Body of pancreas (tissue), 4 donors: ENCODE results near the gene L1CAM.

ENCODE experiments used
- POLR2A ChIP-seq, 3 donors: fragments of 450-650 bp; IDR thresholded peaks; one replicate each; pipeline ENCODE4 v1.6.1; 2016; ENCODE audit warnings: antibody characterized with exemption in 3 of 3, mild to moderate bottlenecking in 2 of 3
- TF ChIP-seq, protein P1 (sequence below), 7 experiments: fragments of 450-650 bp in 4 of 7; fragments of 200-600 bp in 3 of 7; sonication (generic) in 3 of 7; IDR thresholded peaks; one replicate each; pipeline ENCODE4 v1.5.1; 2016 to 2019; ENCODE audit warnings: antibody characterized with exemption in 7 of 7

DNA sequence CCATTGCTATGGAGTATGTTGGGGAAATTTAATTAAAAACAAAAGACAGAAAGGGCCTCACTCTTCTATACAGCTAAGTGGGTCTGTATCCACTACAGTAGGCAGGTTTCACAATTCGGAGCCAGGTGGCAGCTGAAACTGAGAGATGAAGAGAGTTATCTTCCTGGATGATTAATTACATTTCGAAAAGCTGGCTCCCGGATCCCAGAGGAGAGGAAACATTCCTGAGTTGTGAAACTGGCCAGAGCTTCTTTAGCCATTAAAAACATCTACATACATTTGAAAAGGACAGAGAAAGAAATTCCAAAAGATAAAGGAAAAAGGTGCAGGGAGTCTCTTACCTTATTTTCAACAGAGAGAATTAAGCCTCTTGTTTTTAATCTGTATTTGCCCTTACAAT, 40.1 kb downstream of the L1CAM start:
- TF ChIP-seq, protein P1, sequence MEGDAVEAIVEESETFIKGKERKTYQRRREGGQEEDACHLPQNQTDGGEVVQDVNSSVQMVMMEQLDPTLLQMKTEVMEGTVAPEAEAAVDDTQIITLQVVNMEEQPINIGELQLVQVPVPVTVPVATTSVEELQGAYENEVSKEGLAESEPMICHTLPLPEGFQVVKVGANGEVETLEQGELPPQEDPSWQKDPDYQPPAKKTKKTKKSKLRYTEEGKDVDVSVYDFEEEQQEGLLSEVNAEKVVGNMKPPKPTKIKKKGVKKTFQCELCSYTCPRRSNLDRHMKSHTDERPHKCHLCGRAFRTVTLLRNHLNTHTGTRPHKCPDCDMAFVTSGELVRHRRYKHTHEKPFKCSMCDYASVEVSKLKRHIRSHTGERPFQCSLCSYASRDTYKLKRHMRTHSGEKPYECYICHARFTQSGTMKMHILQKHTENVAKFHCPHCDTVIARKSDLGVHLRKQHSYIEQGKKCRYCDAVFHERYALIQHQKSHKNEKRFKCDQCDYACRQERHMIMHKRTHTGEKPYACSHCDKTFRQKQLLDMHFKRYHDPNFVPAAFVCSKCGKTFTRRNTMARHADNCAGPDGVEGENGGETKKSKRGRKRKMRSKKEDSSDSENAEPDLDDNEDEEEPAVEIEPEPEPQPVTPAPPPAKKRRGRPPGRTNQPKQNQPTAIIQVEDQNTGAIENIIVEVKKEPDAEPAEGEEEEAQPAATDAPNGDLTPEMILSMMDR (IDR thresholded peaks at IDR 0.05): no peak
- no peak for TF ChIP-seq POLR2A (IDR thresholded peaks at IDR 0.05)
